Forelimb muscle (tissue), 1 donor: ENCODE data around the gene SLC38A9. TPM values are rescaled to one million over a fixed set of nuclear protein-coding genes. Genes with fewer than 3 reads are reported as not detected.
A peak's percentile ranks its signal among the peaks of the same experiment; 100 is the strongest.
"Not testable (repeated sequence)": the region's sequence is repeated elsewhere in the genome, so short reads cannot be mapped to it uniquely, and the experiment has no call there.

Source experiments
- DNase-seq: peaks from one replicate; pipeline ENCODE4 v3.0.0-alpha.2; 2013; ENCODE audit warnings: low read depth
- polyA plus RNA-seq: library from polyadenylated mRNA; unstranded; fragments of 120-200 nt; gene quantifications from one replicate; pipeline ENCODE4 v1.2.1, GENCODE V29; 2013; ENCODE audit not compliant: insufficient read length

Gene SLC38A9
- 11.0 TPM for polyA plus RNA-seq

DNA sequence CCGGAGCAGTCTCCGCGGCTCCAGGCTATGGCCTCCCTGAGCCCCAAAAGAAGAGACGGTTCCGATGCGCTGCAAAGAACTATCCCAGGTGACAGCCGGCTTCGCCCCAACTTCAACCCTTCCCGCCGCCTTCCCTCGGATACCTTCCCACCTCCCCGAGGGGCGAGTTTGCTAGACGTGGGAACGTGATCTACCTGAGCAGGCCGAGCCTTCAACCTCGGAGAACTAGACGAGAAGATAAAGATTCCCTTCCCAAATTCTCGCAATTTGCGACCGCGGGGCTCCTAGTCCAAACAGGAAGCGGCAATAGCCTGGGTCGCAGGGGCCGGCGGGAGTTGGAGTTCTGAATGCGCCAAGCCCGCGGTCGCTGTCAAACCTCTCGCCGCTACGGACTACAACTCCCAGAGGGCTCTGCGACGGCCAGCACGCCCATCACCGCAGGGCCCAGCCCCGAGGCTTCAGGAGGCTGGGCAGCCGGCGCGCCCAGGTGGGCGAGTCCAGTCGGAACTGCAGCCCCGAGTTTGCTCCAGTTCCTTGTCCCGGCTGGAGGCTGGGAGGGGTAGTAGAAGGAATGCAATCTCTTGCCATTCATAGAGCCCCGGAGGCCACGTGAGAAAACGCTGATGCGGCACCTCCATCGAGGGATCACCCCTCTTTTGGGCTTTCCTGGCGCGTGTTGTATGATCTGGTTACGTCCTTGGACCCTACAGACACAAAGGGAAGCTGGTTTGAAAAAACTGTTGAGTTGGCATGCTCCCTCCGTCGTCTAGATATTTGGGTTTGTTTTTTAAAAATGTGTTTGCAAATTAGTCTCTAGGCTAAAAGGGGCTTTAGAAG is at the start of gene SLC38A9:
Gene SLC38A9, minus strand, starts transcription at position 302 of the 837 bp plus-strand sequence. CDS start 14,366 bp downstream, outside the sequence.
- DNase-seq, result peak; percentile 88

- not testable (repeated sequence) for DNase-seq
Measured at GRCh38 chr5:55761721-55762120, 49.6 kb upstream of the SLC38A9 start.

DNA sequence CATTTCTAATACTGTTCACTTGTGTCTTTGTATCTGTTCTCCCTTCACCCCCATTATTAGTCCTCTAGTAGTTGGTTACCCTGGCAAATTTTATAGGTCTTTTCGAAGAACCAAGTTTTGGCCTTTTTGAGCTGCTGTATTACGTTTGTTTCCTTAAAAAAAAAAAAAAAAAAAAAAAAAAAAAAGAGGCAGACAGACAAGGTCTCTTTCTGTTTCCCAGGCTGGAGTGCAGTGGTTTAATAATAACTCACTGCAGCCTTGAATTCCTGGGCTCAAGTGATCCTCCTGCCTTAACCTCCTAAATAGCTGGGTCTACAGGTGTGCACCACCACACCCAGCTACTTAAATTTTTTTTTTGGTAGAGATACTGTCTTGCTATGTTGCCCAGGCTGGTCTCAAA is 46.6 kb upstream of the SLC38A9 start:
- no peak for DNase-seq

- no peak for DNase-seq
Measured at GRCh38 chr5:55758231-55758630, 46.1 kb upstream of the SLC38A9 start.

GRCh38 chr5:55750499-55750898 is 38.4 kb upstream of the SLC38A9 start:
- no peak for DNase-seq

DNA sequence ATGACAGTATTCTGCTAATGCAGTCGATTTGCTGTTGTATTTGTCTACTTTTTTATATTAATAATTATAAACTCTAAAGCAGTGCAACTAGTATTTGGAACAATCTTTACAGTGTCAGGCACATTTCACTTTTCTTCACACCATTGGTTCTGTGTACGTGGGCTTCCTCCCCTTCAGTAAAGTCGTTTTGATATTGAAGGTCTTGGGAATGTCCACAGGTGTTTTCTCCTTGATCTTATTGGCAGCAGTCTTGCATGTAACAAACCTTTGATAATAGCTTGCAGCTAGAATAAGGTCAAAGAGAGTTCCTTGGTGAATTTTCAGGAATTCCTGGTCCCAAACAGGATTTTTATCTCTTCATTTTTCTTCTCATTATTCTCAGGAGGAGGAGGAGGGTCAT is 37.9 kb upstream of the SLC38A9 start:
- no peak for DNase-seq

GRCh38 chr5:55749387-55749786 is 37.3 kb upstream of the SLC38A9 start:
- no peak for DNase-seq

DNA sequence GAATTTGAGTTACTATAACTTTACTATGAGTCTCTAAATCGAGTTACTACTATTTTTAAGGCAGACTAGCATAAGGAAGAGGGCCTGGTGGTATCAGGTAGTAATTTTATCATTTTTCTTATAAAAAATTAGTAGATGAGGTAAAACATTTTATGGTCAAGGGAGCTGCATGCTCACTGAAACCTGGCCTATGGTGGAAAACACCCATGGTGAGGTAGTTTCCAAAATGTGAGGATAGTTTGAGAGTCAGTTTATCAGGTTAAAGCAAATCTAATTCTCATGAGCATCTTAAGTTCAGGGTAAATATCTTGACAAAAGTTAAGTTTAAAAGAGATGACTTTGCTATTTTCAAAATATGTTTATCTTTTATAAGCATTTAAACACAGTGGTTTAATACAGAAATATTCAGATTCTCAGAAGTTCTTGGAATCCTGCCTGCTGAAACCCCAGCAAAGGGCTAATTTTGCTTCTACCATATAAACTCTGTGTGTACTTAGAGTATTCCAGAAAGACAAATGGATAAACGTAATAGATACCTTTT is 35.7 kb upstream of the SLC38A9 start:
- DNase-seq, result no peak

DNA sequence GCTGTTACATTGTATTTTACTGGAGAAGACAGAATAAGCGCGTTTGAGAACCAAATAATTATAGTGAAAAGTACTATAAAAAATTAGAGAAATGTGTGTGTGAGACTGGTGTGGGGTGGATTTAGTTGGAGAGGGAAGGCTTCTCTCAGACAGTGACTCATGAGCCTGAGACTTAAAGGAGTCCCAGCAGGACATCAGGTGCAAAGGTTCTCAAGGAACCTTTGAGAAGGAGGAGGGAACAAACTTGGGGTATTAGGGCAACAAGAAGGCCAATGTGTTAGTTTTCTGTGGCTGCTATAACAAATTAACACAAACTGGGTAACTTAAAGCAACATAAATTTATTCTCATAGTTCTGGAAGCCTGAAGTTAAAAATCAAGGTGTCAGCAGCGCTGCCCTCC is 30.7 kb upstream of the SLC38A9 start:
- DNase-seq, result no peak

DNA sequence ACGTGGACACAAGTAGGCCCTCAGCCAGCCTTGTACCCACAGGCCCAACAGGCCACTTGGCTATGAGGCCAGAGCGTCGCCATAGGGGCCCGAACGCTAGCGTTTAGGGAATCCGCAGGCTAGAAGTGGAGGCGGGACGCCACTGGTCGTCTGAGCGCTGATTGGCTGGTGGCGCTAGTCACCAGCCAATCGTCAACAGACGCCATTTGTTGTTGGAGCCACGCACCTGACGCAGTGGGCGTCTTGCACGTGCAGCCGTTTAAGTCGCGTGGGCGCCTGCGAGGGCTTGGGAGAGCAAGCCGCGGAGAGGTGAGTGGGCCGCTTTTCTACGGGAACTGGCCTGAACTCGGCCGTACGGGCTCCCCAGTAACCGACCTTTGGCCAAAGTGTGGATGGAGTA is 25.7 kb upstream of the SLC38A9 start, which contains the start of gene DDX4:
Gene DDX4, plus strand, starts transcription at position 269 of the 400 bp plus-strand sequence. CDS start 903 bp downstream, outside the sequence.
- no peak for DNase-seq

GRCh38 chr5:55734658-55735057 is 22.5 kb upstream of the SLC38A9 start:
- DNase-seq, result no peak

GRCh38 chr5:55732585-55732984 is 20.5 kb upstream of the SLC38A9 start:
- DNase-seq, result no peak

DNA sequence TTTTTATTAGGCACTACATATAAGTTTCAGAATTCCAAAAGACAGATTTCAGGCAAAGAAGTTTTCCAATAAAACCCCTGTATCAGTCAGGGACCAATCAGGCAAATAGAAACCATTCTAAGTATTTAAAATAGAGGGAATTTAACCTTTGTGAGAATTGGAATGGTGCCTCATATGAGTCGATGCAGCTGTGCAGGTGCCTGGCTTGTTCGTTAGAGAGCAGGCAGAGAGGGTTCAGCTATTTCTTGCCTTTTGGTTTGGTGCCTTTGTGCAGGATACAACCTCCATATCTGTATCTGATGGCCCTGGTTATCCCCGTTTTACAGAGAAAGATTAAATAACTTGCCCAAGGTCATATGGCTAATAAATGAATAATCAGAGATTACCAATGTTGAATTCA is 19.7 kb upstream of the SLC38A9 start:
- no peak for DNase-seq

- no peak for DNase-seq
Measured at GRCh38 chr5:55724281-55724680, 12.2 kb upstream of the SLC38A9 start.

DNA sequence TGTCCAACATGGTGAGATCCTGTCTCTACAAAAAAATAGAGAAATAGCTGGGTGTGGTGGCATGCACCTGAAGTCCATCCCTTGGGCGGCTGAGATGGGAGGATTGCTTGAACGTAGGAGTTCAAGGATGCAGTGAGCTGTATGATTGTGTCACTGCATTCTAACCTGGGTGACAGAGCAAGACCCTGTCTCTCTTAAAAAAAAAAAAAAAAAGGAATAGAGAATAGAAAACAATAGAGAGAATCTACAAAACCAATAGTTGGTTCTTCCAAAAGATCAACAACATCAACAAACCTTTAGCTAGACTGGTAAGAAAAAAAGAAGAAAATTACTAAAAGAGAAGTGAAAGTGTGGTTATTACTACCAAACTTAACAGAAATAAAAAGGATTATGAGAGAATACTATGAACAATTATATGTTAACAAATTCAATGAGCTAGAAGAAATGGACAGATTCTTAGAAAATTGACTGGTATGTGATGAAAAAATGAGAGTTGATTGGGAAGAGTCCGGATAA is 8.1 kb upstream of the SLC38A9 start:
- DNase-seq, result no peak

DNA sequence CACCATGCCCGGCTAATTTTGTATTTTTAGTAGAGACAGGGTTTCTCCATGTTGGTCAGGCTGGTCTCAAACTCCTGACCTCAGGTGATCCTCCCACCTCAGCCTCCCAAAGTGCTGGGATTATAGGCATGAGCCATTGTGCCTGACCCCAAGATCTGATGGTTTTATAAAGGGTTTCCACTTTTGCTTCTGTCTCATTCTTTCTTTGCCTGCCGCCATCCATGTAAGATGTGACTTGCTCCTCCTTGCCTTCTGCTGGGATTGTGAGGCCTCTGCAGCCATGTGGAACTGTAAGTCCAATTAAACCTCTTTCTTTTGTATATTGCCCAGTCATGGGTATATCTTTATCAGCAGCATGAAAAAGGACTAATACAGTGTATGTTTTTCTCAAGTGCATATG is 6.9 kb upstream of the SLC38A9 start:
- not testable (repeated sequence) for DNase-seq

- no peak for DNase-seq
Measured at GRCh38 chr5:55715519-55716078, 3.5 kb upstream of the SLC38A9 start.

- DNase-seq, result no peak
Measured at GRCh38 chr5:55714749-55715148, 2.6 kb upstream of the SLC38A9 start.

DNA sequence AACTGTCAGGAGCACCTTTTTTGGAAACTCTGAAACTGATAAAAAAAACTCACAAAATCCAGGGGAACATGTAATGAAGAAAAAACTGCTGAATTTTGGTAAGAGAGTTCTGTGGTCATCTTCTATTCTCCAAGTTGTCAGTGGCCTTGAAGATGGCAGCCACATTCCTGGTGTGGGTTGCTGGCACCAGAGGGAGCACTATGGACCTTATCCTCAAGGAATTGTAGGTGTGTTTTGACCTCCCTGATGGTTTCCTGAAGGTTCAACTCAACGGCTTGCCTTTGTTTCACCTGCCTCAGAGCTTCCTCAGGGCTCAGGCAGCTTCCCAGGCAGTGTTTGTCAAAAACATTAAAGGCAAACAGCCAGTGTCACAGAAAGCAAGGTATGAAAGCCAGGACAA is 2.2 kb upstream of the SLC38A9 start:
- DNase-seq, result no peak

- no peak for DNase-seq
Measured at GRCh38 chr5:55713871-55714270, 1.7 kb upstream of the SLC38A9 start.

- DNase-seq, result no peak
Measured at GRCh38 chr5:55711507-55712022, 559 bp downstream of the SLC38A9 start.

DNA sequence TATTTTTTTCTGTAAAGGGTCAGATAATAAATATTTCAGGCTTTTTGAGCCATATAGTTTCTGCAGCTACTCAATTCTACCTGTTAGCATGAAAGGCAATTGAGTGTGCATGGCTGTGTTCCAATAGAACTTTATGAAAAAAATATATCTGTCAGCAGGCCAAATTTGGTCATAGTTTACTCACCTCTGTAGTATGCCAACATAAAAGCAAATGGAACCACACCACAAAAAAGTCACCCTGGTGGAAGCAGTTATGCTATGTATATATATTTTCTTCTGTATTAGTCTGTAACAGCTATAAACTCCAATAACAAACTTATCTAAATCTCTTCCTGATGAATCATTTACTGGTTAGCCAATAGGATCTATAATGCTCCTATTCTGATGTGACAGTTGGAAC is 3.4 kb downstream of the SLC38A9 start:
- DNase-seq, result no peak
